Duodenal mucosa (tissue), 2 donors: ENCODE measurements around the gene PCGF3.
A peak's percentile ranks its signal among the peaks of the same experiment; 100 is the strongest.
"Not testable (repeated sequence)": the region's sequence is repeated elsewhere in the genome, so short reads cannot be mapped to it uniquely, and the experiment has no call there.

Experiments used
- H3K27ac ChIP-seq: one replicate; pipeline ENCODE4 v1.7.0; 2013; ENCODE audit warnings: low read depth, low read length
- H3K27me3 ChIP-seq, 2 donors: one replicate each; pipeline ENCODE4 v1.7.0; 2013; ENCODE audit warnings: low read length in 2 of 2, control low read depth in 1 of 2; ENCODE audit not compliant: insufficient read depth in 2 of 2, control insufficient read depth in 1 of 2
- H3K36me3 ChIP-seq, 2 donors: one replicate each; pipeline ENCODE4 v1.7.0; 2013; ENCODE audit warnings: low read length in 2 of 2, control low read depth in 1 of 2; ENCODE audit not compliant: insufficient read depth in 2 of 2, control insufficient read depth in 1 of 2
- H3K4me1 ChIP-seq, 2 donors: one replicate each; pipeline ENCODE4 v1.7.0; 2013; ENCODE audit warnings: low read length in 2 of 2, control low read depth in 1 of 2; ENCODE audit not compliant: insufficient read depth in 2 of 2, control insufficient read depth in 1 of 2
- H3K4me3 ChIP-seq, 2 donors: one replicate each; pipeline ENCODE4 v1.7.0; 2013; ENCODE audit warnings: low read length in 2 of 2, low read depth in 1 of 2
- H3K9ac ChIP-seq, 2 donors: one replicate each; pipeline ENCODE4 v1.7.0; 2013; ENCODE audit warnings: low read length in 2 of 2, low read depth in 1 of 2
- H3K9me3 ChIP-seq, 2 donors: one replicate each; pipeline ENCODE4 v1.7.0; 2013; ENCODE audit warnings: low read length in 2 of 2, control low read depth in 1 of 2; ENCODE audit not compliant: control insufficient read depth in 1 of 2

Gene PCGF3

DNA sequence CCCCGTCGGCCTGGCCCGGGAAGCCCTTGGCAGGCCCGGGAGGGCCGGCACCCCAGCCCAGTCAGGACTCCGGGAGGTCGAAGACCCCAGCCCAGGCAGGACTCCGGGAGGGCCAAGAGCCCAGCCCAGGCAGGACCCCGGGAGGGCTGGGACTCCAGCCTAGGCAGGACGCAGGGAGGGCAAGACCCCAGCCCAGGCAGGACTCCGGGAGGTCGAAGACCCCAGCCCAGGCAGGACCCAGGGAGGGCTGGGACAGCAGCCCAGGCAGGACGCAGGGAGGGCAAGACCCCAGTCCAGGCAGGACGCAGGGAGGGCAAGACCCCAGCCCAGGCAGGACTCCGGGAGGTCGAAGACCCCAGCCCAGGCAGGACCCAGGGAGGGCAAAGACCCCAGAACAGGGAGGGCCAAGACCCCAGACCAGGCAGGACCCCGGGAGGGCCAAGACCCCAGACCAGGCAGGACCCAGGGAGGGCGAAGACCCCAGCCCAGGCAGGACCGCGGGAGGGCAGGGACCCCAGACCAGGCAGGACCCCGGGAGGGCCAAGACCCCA is 526 bp downstream of the PCGF3 start:
- peaks cover 12 to 22% of the 10 kb centered on the region in 2 donors for H3K4me1 ChIP-seq

GRCh38 chr4:706834-707598 is 1.4 kb downstream of the PCGF3 start:
- Histone ChIP-seq H3K27ac (no peak overlapping the region), H3K9me3 (no peaks in the 10 kb centered on the region), H3K4me1 (peaks cover 12 to 22% of the 10 kb centered on the region in 2 donors), H3K36me3 (peaks cover 3 to 8% of the 10 kb centered on the region in 2 donors), H3K27me3 (no peaks in the 10 kb centered on the region), H3K9ac (peak overlapping the region; percentile 47 to 97), H3K4me3 (peak overlapping the region; percentile 43 to 62)

More for the DNA sequence above, 526 bp downstream of the PCGF3 start:
- peak overlapping the region; percentile 50 for H3K27ac ChIP-seq
- H3K9me3 ChIP-seq, H3K36me3 ChIP-seq, H3K27me3 ChIP-seq: not testable (repeated sequence)
- H3K9ac ChIP-seq: peak overlapping the region; percentile 88 to 97
- H3K4me3 ChIP-seq: peak overlapping the region; percentile 79 to 81

GRCh38 chr4:707929-708630 is 2.4 kb downstream of the PCGF3 start:
- Histone ChIP-seq H3K4me1 (peaks cover 12 to 22% of the 10 kb centered on the region in 2 donors), H3K9me3 (no peaks in the 10 kb centered on the region), H3K36me3 (peaks cover 3 to 8% of the 10 kb centered on the region in 2 donors), H3K9ac (no peak overlapping the region), H3K4me3 (no peak overlapping the region), H3K27me3 (no peaks in the 10 kb centered on the region), H3K27ac (no peak overlapping the region)

GRCh38 chr4:708631-708933 is 3.0 kb downstream of the PCGF3 start:
- H3K4me3 ChIP-seq: no peak overlapping the region

GRCh38 chr4:709348-709747 is 3.7 kb downstream of the PCGF3 start:
- H3K4me1 ChIP-seq: peaks cover 12 to 22% of the 10 kb centered on the region in 2 donors
- H3K27me3 ChIP-seq: no peaks in the 10 kb centered on the region
- no peak overlapping the region for H3K27ac ChIP-seq

More at GRCh38 chr4:708631-708933, 3.0 kb downstream of the PCGF3 start:
- Histone ChIP-seq H3K27ac (no peak overlapping the region), H3K36me3 (peaks cover 3 to 8% of the 10 kb centered on the region in 2 donors), H3K4me1 (peaks cover 12 to 22% of the 10 kb centered on the region in 2 donors), H3K27me3 (no peaks in the 10 kb centered on the region), H3K9ac (no peak overlapping the region), H3K9me3 (no peaks in the 10 kb centered on the region)

DNA sequence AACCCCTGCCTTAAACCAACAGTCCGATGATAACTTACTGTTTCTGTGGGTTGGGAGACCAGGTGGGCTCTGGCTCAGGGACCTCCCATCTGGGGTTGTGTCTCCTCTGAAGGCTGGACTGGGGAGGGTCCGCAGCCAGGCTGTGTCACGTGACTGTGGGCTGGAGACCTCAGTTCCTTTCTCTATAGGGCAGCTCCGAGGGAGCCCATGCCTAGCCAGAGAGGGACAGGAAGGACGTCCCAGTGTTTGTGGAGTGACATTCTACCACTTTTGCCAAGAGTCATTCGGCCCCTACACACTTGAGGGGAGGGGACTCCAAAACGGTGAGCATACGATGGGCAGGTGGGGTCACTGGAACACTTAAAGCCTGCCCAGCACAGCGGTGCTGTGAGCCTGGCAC is 4.5 kb downstream of the PCGF3 start:
- Histone ChIP-seq H3K9ac (no peak overlapping the region), H3K27ac (no peak overlapping the region), H3K4me3 (no peak overlapping the region)

More at GRCh38 chr4:709348-709747, 3.7 kb downstream of the PCGF3 start:
- Histone ChIP-seq H3K9ac (no peak overlapping the region), H3K36me3 (peaks cover 7 to 10% of the 10 kb centered on the region in 2 donors), H3K4me3 (no peak overlapping the region), H3K9me3 (no peaks in the 10 kb centered on the region)

DNA sequence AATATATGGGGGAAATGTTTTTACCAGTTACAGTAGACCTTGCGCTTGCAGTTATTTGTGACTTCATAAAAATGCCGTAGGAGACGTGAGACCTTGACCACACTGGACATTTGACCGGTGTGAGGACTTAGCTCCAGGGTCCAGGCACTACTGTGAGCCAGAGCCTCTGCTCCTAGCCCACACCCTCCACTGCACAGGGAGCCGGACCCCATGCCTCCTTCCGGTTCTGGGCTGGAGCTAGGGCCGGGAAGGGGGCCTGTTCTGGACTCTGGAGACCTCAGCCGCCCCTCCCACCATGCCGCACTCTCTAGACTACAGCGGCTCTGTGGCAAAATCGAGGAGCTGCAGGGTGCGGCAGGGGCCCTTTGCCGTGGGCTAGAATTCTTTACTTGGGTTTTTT is 5.3 kb downstream of the PCGF3 start:
- no peaks in the 10 kb centered on the region for H3K9me3 ChIP-seq
- peaks cover 9 to 13% of the 10 kb centered on the region in 2 donors for H3K36me3 ChIP-seq
- peaks cover 6 to 15% of the 10 kb centered on the region in 2 donors for H3K4me1 ChIP-seq
- H3K4me3 ChIP-seq: no peak overlapping the region
- H3K27ac ChIP-seq: no peak overlapping the region
- H3K27me3 ChIP-seq: no peaks in the 10 kb centered on the region
- no peak overlapping the region for H3K9ac ChIP-seq

More for the DNA sequence above, 4.5 kb downstream of the PCGF3 start:
- no peaks in the 10 kb centered on the region for H3K27me3 ChIP-seq
- peaks cover 8 to 18% of the 10 kb centered on the region in 2 donors for H3K4me1 ChIP-seq
- no peaks in the 10 kb centered on the region for H3K9me3 ChIP-seq
- H3K36me3 ChIP-seq: peaks cover 9 to 13% of the 10 kb centered on the region in 2 donors

- Histone ChIP-seq H3K36me3 (peaks cover 9 to 13% of the 10 kb centered on the region in 2 donors), H3K4me1 (peaks cover 6 to 10% of the 10 kb centered on the region in 2 donors), H3K9me3 (no peaks in the 10 kb centered on the region), H3K9ac (no peak overlapping the region), H3K27me3 (no peaks in the 10 kb centered on the region), H3K4me3 (no peak overlapping the region), H3K27ac (no peak overlapping the region)
These were observed 6.5 kb downstream of the PCGF3 start for GRCh38 chr4:712093-712492.

GRCh38 chr4:712916-713632 is 7.4 kb downstream of the PCGF3 start:
- H3K4me3 ChIP-seq: no peak overlapping the region
- H3K27me3 ChIP-seq: no peaks in the 10 kb centered on the region
- H3K9ac ChIP-seq: no peak overlapping the region
- H3K9me3 ChIP-seq: no peaks in the 10 kb centered on the region
- H3K4me1 ChIP-seq: peaks cover 5 to 14% of the 10 kb centered on the region in 2 donors
- H3K27ac ChIP-seq: no peak overlapping the region
- H3K36me3 ChIP-seq: peaks cover 9 to 13% of the 10 kb centered on the region in 2 donors
